Fibroblast of lung (primary cell): ENCODE measurements around the gene SLIT1. TPM values are rescaled to one million over a fixed set of nuclear protein-coding genes. Genes with fewer than 3 reads are reported as not detected.
A peak's percentile ranks its signal among the peaks of the same experiment; 100 is the strongest.

Experiments used
- DNase-seq, 2 donors: peaks; one replicate each; pipeline versions ENCODE4 v3.0.0 to v3.0.0-alpha.2; 2010; ENCODE audit warnings: low read depth in 2 of 2
- H2AFZ ChIP-seq: 2 replicates; pipeline ENCODE4 v1.5.1; 2012; ENCODE audit warnings: low read length, control low read depth, inconsistent platforms
- H3K27ac ChIP-seq: 2 replicates; pipeline ENCODE4 v1.5.1; 2011; ENCODE audit warnings: low read length, control low read depth; ENCODE audit not compliant: insufficient read depth
- H3K27me3 ChIP-seq: 2 replicates; pipeline ENCODE4 v1.5.1; 2011; ENCODE audit warnings: mild to moderate bottlenecking, low read length; ENCODE audit not compliant: control insufficient read depth, insufficient read depth
- H3K36me3 ChIP-seq: 2 replicates; pipeline ENCODE4 v1.5.1; 2011; ENCODE audit warnings: low read length; ENCODE audit not compliant: control insufficient read depth, insufficient read depth
- H3K4me1 ChIP-seq: 2 replicates; pipeline ENCODE4 v1.5.1; 2011; ENCODE audit warnings: low read length; ENCODE audit not compliant: control insufficient read depth, insufficient read depth; ENCODE audit errors: extremely low read depth
- H3K4me2 ChIP-seq: 2 replicates; pipeline ENCODE4 v1.5.1; 2011; ENCODE audit warnings: low read length, control low read depth; ENCODE audit not compliant: insufficient read depth; ENCODE audit errors: extremely low read depth
- H3K4me3 ChIP-seq, 4 experiments: fragments of 200-600 bp in 1 of 4; sonication (generic) in 1 of 4; replicated peaks in 1 of 4; 2 replicates each; pipeline ENCODE4 v1.5.1; 2011 to 2016; ENCODE audit warnings: low read length in 4 of 4, low read depth in 3 of 4, mild to moderate bottlenecking in 3 of 4, control low read depth in 2 of 4, inconsistent platforms in 1 of 4, mixed read lengths in 1 of 4; ENCODE audit not compliant: insufficient read depth in 1 of 4; ENCODE audit errors: control extremely low read depth in 1 of 4
- H3K79me2 ChIP-seq: 2 replicates; pipeline ENCODE4 v1.5.1; 2012; ENCODE audit warnings: mild to moderate bottlenecking, low read length, inconsistent platforms; ENCODE audit not compliant: control insufficient read depth, insufficient read depth
- H3K9ac ChIP-seq: 2 replicates; pipeline ENCODE4 v1.5.1; 2011; ENCODE audit warnings: mild to moderate bottlenecking, low read length, control low read depth; ENCODE audit not compliant: insufficient read depth
- H3K9me3 ChIP-seq: 2 replicates; pipeline ENCODE4 v1.5.1; 2012; ENCODE audit warnings: low read depth, low read length; ENCODE audit not compliant: control insufficient read depth, insufficient read depth
- H4K20me1 ChIP-seq: 2 replicates; pipeline ENCODE4 v1.5.1; 2011; ENCODE audit warnings: low read length; ENCODE audit not compliant: control insufficient read depth, insufficient read depth; ENCODE audit errors: extremely low read depth
- CTCF ChIP-seq, 2 donors: IDR thresholded peaks in 1 of 2; conservative IDR thresholded peaks in 1 of 2; 1 replicate in 1 of 2; 2 replicates in 1 of 2; pipeline ENCODE4 v1.5.1; 2011 to 2012; ENCODE audit warnings: low read length in 2 of 2, control low read depth in 1 of 2, inconsistent platforms in 1 of 2, low read depth in 1 of 2, mild to moderate bottlenecking in 1 of 2
- EZH2 ChIP-seq: IDR thresholded peaks from 2 replicates; pipeline ENCODE4 v1.5.1; 2012; ENCODE audit warnings: low read length, control low read depth, mild to moderate bottlenecking; ENCODE audit errors: missing control alignments
- polyA plus RNA-seq, 2 donors: library from polyadenylated mRNA; depleted of rRNA in 1 of 2; stranded (reverse) in 1 of 2; unstranded in 1 of 2; fragments of >200 nt; gene quantifications; 2 replicates each; pipeline ENCODE4 v1.2.1, GENCODE V29; 2011 to 2012; ENCODE audit warnings: missing spikeins in 1 of 2
- total RNA-seq: library from RNA; depleted of rRNA; stranded (reverse); fragments of >200 nt; gene quantifications from 2 replicates; pipeline ENCODE4 v1.2.1, GENCODE V29; 2014

The SLIT1 gene
- total and polyA plus RNA-seq, 2 donors (not counting 1 experiment from before 2014, with no cell fraction given), result 0.02 to 0.17 TPM

GRCh38 chr10:97210543-97210960 is 24.8 kb upstream of the SLIT1 start:
- no peak overlapping the region for H3K9ac ChIP-seq
- no peaks in the 10 kb centered on the region for H3K4me1 ChIP-seq
- H3K9me3 ChIP-seq, result no peaks in the 10 kb centered on the region
- H2AFZ ChIP-seq, result no peak overlapping the region
- DNase-seq, result peak; percentile 44 to 71
- H4K20me1 ChIP-seq, result no peaks in the 10 kb centered on the region
- H3K27ac ChIP-seq, result no peak overlapping the region
- no peaks in the 10 kb centered on the region for H3K36me3 ChIP-seq
- no peak overlapping the region for H3K4me3 ChIP-seq
- H3K79me2 ChIP-seq, result no peaks in the 10 kb centered on the region
- no peak overlapping the region for H3K4me2 ChIP-seq
- H3K27me3 ChIP-seq, result no peaks in the 10 kb centered on the region
- TF ChIP-seq EZH2 (no peak), CTCF (conservative IDR thresholded peaks at IDR 0.05 in 1 of 2, IDR thresholded peaks at IDR 0.05 in 1 of 2; ENCODE audit: low read depth in 1 of 2, low read length in 2 of 2) (peak; percentile 93 to 98)

DNA sequence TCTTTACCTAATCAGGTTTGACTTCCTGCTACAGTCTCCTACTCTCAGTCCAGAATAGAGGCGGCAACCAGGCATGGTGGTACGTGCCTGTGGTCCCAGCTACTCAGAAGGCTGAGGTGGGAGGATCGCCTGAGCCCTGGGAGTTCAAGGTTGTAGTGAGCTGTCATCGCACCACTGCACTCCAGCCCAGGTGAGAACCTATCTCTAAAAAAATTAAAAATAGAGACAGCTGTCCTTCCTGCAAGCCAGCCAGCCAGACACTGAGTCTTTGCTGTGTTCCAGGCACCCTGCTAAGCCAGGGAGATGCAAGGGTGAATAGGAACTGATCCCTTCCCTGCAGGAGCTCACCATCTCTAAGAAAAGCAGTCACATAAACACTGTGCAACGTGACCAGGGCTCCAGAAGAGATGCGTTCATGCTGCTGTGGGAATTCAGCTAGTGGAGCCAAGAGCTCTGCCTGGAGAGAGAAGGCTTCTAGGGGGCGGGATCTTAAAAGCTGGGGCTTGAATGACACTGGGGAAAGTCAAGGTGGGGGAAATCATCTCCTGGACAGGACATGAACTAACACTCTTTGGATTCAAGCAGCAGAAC is 22.1 kb upstream of the SLIT1 start:
- Histone ChIP-seq H4K20me1 (no peaks in the 10 kb centered on the region), H3K9me3 (no peaks in the 10 kb centered on the region), H3K27me3 (no peaks in the 10 kb centered on the region), H3K27ac (no peak overlapping the region), H3K9ac (no peak overlapping the region), H3K4me1 (no peaks in the 10 kb centered on the region), H3K4me2 (no peak overlapping the region), H3K4me3 (no peak overlapping the region), H3K79me2 (no peaks in the 10 kb centered on the region), H2AFZ (no peak overlapping the region), H3K36me3 (no peaks in the 10 kb centered on the region)
- DNase-seq, result no peak
- TF ChIP-seq CTCF (conservative IDR thresholded peaks at IDR 0.05 in 1 of 2, IDR thresholded peaks at IDR 0.05 in 1 of 2; ENCODE audit: low read depth in 1 of 2, low read length in 2 of 2) (no peak), EZH2 (no peak)

DNA sequence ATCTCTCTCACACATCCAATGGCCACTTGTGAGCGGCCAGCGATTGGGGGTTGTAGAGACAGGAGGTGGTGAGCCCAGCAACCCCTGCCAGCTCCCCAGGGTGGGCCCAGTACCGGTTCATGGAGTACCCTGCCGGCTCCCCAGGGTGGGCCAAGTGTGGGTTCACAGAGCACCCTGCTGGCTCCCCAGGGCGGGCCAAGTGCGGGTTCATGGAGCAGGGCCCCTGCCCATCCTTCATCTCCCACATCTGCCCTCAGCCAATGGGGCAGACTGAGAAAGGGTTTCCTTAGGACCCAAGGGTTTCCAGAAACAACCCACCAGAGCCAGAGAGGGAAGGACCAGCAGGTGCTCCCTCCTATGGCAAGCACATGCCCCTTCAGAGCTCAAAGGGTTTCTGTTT is 21.4 kb upstream of the SLIT1 start:
- no peak for DNase-seq
- no peaks in the 10 kb centered on the region for H3K79me2 ChIP-seq
- no peaks in the 10 kb centered on the region for H3K9me3 ChIP-seq
- H3K4me1 ChIP-seq, result no peaks in the 10 kb centered on the region
- H2AFZ ChIP-seq, result no peak overlapping the region
- H3K36me3 ChIP-seq, result no peaks in the 10 kb centered on the region
- TF ChIP-seq CTCF (conservative IDR thresholded peaks at IDR 0.05 in 1 of 2, IDR thresholded peaks at IDR 0.05 in 1 of 2; ENCODE audit: low read depth in 1 of 2, low read length in 2 of 2) (no peak), EZH2 (no peak)
- no peak overlapping the region for H3K9ac ChIP-seq
- no peak overlapping the region for H3K4me3 ChIP-seq
- no peaks in the 10 kb centered on the region for H3K27me3 ChIP-seq
- no peak overlapping the region for H3K27ac ChIP-seq
- no peak overlapping the region for H3K4me2 ChIP-seq
- H4K20me1 ChIP-seq, result no peaks in the 10 kb centered on the region
